IPS-20b (cell line): Measurements from ENCODE around the gene GALNT3.

Source experiments
- H3K27ac ChIP-seq: one replicate; pipeline ENCODE4 v1.5.1; 2013; ENCODE audit warnings: low read length
- H3K27me3 ChIP-seq: 2 replicates; pipeline ENCODE4 v1.6.1; 2013; ENCODE audit warnings: mild to moderate bottlenecking, low read length, inconsistent platforms; ENCODE audit not compliant: insufficient read depth
- H3K36me3 ChIP-seq: 2 replicates; pipeline ENCODE4 v1.6.1; 2013; ENCODE audit warnings: low read depth, mild to moderate bottlenecking, inconsistent platforms, low read length, moderate library complexity; ENCODE audit not compliant: insufficient read depth
- H3K4me1 ChIP-seq: 2 replicates; pipeline ENCODE4 v1.6.1; 2013; ENCODE audit warnings: mild to moderate bottlenecking, control low read depth, inconsistent platforms, low read length, moderate library complexity; ENCODE audit not compliant: insufficient read depth
- H3K4me3 ChIP-seq: 2 replicates; pipeline ENCODE4 v1.5.1; 2013; ENCODE audit warnings: mild to moderate bottlenecking, low read length, inconsistent platforms
- H3K9ac ChIP-seq: 2 replicates; pipeline ENCODE4 v1.6.1; 2013; ENCODE audit warnings: low read depth, mild to moderate bottlenecking, inconsistent platforms, low read length, moderate library complexity
- H3K9me3 ChIP-seq: 2 replicates; pipeline ENCODE4 v1.6.1; 2013; ENCODE audit warnings: mild to moderate bottlenecking, low read depth, low read length, inconsistent platforms; ENCODE audit not compliant: insufficient read depth

GALNT3 gene

DNA sequence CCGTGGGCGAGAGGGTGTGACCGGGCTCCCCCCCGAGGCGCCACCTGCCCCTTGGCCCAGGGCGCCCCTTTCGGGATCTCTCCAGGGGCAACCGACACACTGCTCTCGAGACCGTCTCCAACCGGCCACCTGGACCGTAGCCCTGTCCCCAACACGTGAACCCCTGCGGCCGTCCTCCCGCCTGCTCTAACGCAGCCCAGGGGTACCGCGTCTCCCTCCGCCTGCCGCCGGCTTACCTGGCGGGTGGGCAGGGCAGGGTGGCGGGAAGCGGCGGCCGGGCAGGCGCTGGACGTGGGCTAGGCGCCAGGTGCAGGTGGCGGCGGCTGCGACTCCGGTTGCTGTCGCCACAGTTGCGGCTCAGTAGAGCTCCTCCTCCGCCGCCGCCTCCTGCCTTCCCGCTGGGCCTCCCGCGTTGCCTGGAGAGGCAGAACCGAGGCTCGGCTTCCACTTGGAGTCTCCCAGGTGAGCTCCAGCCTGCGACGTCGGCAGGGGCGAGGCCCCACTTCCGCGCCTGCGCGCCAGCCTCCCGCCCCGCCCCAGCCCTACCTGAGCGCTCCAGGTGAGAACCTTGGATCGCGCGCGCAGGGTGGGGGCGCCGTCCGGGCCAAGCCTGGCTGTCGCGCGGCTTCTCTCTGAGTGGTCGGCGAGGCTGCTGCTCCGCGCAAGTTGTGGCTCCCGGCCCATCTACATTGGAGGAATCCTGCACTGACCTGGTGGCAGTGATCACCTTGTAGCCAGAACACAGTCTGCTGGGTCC is at the start of gene GALNT3:
Gene GALNT3, minus strand, starts transcription at position 469 of the 757 bp plus-strand sequence. CDS start 23,547 bp downstream, outside the sequence.
- no peaks in the 10 kb centered on the region for H3K9me3 ChIP-seq
- peak within 1 kb of the TSS; percentile 77 for H3K9ac ChIP-seq
- no peak within 1 kb of the TSS for H3K27ac ChIP-seq
- peaks cover 3% of the 10 kb centered on the region; the same call in 1 of the 2 replicates for H3K36me3 ChIP-seq
- peaks cover 41% of the 10 kb centered on the region for H3K27me3 ChIP-seq
- peaks cover 54% of the 10 kb centered on the region for H3K4me1 ChIP-seq
- H3K4me3 ChIP-seq = peak within 1 kb of the TSS; percentile 81

DNA sequence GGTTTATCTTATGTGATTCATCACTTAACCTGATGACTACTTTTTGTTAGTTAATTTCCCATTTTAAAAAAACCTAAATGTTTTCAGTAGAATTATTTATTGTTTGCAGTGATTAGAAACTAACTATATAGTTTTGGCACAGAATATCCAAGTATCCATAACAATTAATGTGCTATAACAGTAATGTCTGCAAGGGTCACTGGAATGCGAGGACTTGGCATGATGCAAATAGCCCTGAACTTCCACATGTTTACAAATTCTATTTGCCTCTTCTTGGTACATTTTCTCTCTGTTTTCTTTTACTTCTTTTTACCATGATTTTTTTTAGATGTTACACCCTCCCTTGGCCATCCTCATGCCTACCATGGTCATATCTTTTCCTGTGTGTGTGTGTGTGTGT is 49.3 kb upstream of the GALNT3 start:
- no peaks in the 10 kb centered on the region for H3K9me3 ChIP-seq
- H3K4me1 ChIP-seq = peaks cover 36% of the 10 kb centered on the region
- 0 out of 2 replicates have a peak overlapping the region, but pooled peaks have one; percentile 3 for H3K9ac ChIP-seq
- H3K36me3 ChIP-seq = no peaks in the 10 kb centered on the region
- H3K27ac ChIP-seq = no peak overlapping the region
- H3K27me3 ChIP-seq = no peaks in the 10 kb centered on the region
- no peak overlapping the region for H3K4me3 ChIP-seq

DNA sequence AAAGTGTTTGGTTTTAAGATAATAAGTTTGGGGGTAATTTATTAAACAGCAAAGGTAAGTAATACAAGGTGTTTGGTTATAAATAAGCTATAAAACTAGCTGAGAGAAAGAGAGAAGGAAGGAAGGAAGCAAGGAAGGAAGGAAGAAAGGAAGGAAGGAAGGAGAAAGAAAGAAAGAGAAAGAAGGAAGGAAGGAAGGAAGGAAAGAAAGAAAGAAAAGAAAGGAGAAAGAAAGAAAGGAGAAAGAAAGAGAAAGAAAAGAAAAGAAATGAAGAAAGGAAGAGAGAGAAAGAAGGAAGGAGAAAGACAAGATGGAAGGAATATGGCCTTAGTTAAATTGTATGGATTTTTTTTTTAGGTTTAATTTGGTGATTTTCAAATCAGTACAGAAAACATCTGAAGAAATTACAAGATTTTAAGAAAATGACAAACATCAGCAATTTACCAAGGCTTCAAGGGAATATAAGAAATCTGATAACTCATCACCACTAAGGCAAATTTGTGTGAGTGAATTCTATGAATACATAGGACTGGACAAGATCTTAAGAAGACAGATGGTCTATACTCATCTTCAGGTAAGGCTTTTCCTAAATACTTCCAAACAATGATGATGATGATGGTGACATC is 46.4 kb upstream of the GALNT3 start:
- Histone ChIP-seq H3K36me3 (no peaks in the 10 kb centered on the region), H3K9me3 (no peaks in the 10 kb centered on the region), H3K4me3 (no peak overlapping the region), H3K4me1 (peaks cover 32% of the 10 kb centered on the region), H3K9ac (no peak overlapping the region), H3K27me3 (no peaks in the 10 kb centered on the region), H3K27ac (no peak overlapping the region)

DNA sequence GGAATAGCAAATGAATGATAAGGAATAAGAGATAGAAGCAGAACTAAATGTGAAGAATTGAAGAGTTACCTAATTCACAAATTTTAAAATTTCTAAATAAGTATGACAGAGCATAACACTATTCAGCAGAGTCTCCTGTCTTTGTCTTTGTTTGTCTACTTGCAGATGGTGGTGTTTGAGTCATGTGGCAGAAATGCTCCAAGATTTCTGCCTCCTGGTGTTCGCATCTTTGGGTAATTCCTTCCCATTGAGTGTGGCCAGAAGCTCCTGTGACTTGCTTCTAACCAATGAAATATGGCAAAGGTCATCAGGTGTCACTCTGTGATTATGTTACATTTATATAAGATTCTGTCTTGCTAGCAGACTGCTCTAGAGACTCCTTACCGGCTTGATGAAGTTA is 45.6 kb upstream of the GALNT3 start:
- peaks cover 27% of the 10 kb centered on the region for H3K4me1 ChIP-seq
- no peaks in the 10 kb centered on the region for H3K27me3 ChIP-seq
- H3K4me3 ChIP-seq = no peak overlapping the region
- no peaks in the 10 kb centered on the region for H3K9me3 ChIP-seq
- H3K9ac ChIP-seq = no peak overlapping the region
- H3K36me3 ChIP-seq = no peaks in the 10 kb centered on the region
- H3K27ac ChIP-seq = no peak overlapping the region

DNA sequence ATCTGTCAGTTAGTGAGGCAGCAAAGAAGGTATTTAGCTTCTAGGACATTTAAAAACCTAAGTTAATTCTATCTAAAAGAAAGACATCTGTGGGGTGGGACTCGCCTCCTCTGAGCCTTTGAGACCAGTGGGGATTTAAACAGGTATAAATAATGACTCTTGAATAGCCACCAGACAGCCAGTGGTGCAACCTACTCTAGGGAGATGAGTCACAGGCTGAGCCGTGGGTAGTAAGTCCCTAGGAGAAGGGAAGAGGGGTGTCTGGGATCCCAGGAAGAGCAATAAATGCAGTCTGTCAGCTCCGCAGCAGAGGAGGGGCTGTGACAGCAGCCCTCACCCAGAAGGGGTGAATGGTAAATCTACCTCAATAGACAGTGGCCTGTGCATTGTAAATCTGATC is 43.1 kb upstream of the GALNT3 start:
- no peak overlapping the region for H3K9ac ChIP-seq
- no peak overlapping the region for H3K27ac ChIP-seq
- no peaks in the 10 kb centered on the region for H3K27me3 ChIP-seq
- no peaks in the 10 kb centered on the region for H3K9me3 ChIP-seq
- H3K4me3 ChIP-seq = no peak overlapping the region
- no peaks in the 10 kb centered on the region for H3K36me3 ChIP-seq
- H3K4me1 ChIP-seq = peaks cover 10% of the 10 kb centered on the region

DNA sequence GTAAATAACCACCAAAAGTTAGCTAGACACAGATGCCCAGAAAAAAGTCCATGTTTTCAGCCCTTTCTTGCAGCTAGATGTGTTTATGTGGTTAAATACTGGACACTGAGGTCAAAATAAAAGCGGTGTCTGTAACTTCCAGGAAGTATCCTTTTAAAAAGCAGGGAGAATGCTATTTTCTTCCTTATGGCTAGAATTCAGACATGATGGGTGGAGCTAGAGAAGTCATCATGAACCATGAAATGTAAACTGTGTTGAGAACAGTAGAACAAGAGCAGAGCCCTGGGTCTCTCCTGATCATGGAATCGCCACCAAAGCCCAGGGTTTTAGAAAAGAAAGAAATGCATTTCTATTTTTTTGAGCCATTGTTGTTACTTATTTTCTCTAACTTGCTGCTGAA is 41.3 kb upstream of the GALNT3 start:
- H3K4me1 ChIP-seq = peaks cover 8% of the 10 kb centered on the region
- no peak overlapping the region for H3K4me3 ChIP-seq
- no peaks in the 10 kb centered on the region for H3K36me3 ChIP-seq

DNA sequence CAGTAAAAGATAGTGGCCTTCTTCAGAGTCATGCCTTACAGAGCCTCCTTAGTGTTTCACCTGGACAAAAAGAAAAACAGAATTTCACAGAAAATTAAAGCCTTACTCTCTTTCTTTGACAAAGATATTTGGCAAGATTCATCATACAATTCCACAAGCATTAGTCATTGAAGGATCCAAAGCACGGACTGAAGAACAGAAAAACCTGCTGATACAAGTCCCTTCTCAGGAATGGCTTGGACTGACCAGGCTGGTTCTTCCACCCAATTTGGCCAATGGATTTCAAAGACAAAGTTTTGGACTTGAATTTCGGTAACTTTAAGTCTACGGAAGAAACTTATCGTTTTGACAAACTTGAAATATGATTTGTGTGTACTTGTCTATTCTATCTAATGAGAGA is 39.1 kb upstream of the GALNT3 start:
- Histone ChIP-seq H3K4me1 (peaks cover 5% of the 10 kb centered on the region; the same call in 1 of the 2 replicates), H3K9ac (no peak overlapping the region), H3K4me3 (no peak overlapping the region), H3K36me3 (no peaks in the 10 kb centered on the region), H3K27ac (no peak overlapping the region), H3K27me3 (no peaks in the 10 kb centered on the region), H3K9me3 (no peaks in the 10 kb centered on the region)

More for the DNA sequence above, 41.3 kb upstream of the GALNT3 start:
- H3K9ac ChIP-seq = no peak overlapping the region
- H3K9me3 ChIP-seq = no peaks in the 10 kb centered on the region
- no peaks in the 10 kb centered on the region for H3K27me3 ChIP-seq
- no peak overlapping the region for H3K27ac ChIP-seq

DNA sequence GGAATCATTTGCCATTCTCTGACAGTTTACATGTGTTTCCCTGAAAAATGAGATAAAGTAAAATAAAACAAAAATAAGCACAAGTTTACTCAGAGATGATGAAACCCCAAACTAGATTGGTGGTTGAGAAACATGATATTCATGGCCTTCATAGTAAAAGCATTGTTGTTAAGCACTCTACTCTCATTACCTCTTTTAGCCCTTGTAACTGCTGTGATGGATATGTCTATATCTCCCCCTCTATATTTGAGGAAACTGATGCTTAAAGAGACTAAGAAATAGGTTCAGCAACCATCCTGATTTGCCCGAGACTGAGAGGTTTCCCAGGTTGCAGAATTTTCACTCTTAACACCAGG is 33.9 kb upstream of the GALNT3 start:
- Histone ChIP-seq H3K9me3 (no peaks in the 10 kb centered on the region), H3K4me1 (no peaks in the 10 kb centered on the region), H3K9ac (no peak overlapping the region), H3K36me3 (no peaks in the 10 kb centered on the region), H3K4me3 (no peak overlapping the region), H3K27me3 (no peaks in the 10 kb centered on the region), H3K27ac (no peak overlapping the region)

DNA sequence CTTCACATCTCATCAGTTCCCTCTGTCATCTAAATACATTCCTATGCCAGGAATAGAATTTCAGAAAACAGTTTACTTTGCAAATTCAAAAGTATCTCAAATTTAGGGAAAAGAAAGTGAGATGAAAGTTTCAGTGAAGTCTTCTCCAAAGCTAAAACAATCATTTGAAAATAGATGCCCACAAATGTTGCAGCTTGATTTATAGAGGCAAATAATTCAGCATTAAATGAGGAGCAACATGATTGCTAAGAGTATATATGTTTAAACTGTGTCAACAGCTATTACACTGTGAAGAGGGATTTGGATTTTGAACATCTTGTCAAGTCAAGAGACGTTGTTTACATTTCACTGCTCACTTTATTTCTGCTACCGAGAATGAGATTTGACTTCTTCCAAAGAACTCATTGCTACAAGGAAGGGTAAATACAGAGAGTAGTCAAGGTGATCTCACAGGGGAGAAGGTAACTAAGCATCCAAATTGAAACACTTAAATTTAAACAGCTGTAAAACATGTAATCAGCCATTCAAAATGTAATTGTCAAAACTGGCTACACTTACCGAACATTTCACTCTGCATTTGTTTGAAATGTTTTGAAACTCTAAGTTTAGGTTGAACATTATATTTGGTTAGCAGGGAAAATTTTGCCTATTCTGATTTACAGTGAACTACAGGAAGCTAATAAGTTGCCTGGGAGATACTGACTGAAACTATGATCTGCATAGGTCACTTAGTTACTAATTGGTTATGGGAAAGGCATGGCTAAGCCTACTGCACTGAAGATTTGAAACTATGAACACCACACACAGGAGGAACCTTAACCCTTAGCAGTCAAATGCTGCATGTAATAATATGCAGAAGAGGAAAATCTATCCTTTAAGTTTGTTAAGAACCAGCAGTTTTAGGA is 33.2 kb upstream of the GALNT3 start:
- H3K27me3 ChIP-seq = no peaks in the 10 kb centered on the region
- H3K9ac ChIP-seq = no peak overlapping the region
- H3K4me3 ChIP-seq = no peak overlapping the region
- no peaks in the 10 kb centered on the region for H3K36me3 ChIP-seq
- no peaks in the 10 kb centered on the region for H3K4me1 ChIP-seq
- H3K9me3 ChIP-seq = no peaks in the 10 kb centered on the region
- no peak overlapping the region for H3K27ac ChIP-seq

DNA sequence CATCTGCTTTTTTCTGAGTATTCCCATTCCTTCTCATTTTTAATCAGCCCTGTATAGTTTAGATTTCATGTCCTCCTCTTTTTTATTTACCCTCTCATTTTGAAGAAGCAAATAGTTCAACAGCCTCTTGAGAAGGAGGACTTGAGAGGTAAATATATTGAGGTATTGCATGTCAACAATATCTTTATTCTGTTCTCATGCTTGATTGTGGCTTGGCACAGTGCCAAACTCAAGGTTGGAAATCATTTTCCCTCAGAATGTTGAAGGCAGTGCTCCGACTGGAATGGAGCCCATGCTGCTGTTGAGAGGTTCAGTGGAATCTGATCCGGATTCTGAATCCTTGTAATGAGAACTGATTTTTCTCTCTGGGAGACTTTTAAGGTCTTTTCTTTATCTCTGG is 31.0 kb upstream of the GALNT3 start:
- peaks cover 3% of the 10 kb centered on the region; the same call in 1 of the 2 replicates for H3K4me1 ChIP-seq
- no peaks in the 10 kb centered on the region for H3K36me3 ChIP-seq
- H3K9ac ChIP-seq = no peak overlapping the region
- H3K4me3 ChIP-seq = no peak overlapping the region
- no peaks in the 10 kb centered on the region for H3K27me3 ChIP-seq
- H3K9me3 ChIP-seq = no peaks in the 10 kb centered on the region
- no peak overlapping the region for H3K27ac ChIP-seq

DNA sequence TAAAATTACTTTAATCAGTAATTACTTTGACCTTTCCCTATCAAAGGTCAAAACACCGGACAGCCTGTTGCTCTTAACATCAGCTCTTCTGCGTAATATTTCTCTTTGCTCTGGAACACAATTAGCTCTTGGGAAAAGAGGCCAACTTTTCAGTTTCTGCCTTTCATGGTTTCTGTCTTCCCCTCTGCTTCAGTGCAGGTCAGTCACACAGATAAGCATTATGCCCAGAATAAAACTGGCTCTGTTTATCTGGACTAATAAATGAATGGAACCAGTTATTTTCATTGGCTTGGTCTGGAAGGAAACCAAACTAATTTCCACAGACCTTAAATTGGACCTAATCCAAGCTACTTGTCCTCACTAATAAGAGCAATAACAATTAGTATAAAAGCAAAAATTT is 26.2 kb upstream of the GALNT3 start:
- H3K9ac ChIP-seq = no peak overlapping the region
- H3K36me3 ChIP-seq = no peaks in the 10 kb centered on the region
- H3K27ac ChIP-seq = no peak overlapping the region
- H3K4me3 ChIP-seq = no peak overlapping the region
- no peaks in the 10 kb centered on the region for H3K9me3 ChIP-seq
- no peaks in the 10 kb centered on the region for H3K27me3 ChIP-seq
- H3K4me1 ChIP-seq = peaks cover 3% of the 10 kb centered on the region; the same call in 1 of the 2 replicates
